ENCODE results near the gene TSPAN17.

Gene TSPAN17

DNA sequence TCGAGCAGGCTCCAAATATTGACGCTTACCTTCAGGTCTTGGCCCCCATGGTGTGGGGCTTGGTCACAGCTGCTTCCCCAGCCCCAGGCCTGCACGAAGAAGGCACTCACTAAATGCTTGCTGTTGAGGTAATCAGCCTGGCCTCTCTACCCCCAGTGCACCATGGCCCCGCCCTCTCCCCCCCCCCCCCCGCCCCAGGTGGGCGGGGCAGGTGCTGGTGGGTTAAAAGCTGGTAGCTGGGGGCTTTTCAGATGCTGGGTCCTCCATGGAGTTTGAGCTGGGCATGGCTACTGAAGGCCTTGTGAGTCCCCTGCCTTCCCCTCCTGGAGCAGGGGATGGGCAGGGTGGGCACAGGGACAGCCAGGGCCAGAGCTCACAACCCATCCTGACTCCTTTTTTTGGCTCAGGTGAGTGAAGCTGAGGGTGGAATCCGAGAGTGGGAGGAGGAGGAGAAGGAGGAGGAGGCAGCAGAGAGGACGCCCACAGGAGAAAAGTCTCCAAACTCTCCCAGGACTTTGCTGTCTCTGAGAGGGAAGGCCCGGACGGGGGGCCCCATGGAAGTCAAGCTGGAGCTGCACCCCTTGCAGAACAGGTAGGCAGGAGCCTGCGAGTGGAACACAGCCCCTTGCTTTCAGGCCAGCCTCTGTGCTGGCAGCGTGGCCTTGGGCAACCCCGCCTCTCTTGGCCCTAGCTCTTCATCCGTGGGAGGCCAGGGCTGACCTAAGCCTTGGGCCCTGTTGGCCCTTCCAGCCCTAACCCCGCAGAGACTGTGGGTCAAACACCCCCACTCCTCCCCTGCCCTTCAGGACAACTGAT, 4.4 kb upstream of the TSPAN17 start:
- FAIRE-seq, result no peak

DNA sequence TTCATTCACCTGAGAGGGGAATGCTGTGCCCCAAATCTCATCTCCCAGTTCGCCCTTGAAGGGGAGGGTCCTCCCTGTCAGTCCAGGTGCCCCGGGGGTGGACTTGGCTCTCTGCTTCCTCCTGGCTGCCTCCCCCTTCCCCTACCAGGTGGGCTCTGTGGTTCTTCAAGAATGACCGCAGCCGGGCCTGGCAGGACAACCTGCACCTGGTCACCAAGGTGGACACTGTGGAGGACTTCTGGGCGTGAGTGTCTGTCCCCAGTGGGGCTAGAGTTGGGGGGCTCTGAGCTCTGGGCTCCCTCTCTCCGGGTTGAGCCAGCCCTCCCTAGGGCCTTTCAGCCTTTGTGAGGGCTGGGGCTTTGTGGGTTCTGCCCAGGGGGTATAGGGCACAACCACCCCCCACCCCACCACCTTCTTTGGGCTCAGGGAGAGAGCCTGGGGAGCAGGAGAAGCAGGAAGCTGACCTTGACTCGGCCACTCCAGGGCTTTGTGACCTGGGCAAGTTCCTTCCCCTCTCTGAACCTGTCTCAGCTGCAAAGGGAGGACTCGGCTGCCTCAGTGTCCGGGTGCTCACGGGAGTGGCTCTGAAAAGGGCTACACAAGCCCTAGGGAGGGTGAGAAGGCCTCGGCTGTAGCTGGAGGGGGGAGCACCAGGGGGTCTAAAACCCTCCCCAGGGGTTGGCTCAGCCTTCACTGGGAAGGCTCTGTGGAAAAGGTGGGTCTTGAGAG, 3.6 kb upstream of the TSPAN17 start:
- FAIRE-seq, result no peak

DNA sequence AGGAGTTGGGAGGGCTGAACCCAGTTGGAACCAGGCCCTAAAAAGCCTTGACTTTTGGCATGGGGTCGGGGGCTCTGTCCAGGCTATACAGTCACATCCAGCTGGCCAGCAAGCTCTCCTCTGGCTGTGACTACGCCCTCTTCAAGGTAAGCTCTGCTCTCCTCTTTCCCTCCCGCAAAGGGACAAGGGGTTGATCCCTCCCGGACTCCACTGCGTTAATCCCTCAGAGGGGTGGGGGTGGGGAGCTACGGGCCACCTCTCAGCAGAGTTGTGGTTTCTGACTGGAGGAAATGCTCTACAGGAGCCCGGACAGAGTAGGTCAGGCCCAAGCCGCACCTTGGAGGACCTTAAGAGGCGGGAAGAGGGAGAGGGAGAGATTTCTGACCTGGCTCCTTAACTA, 3.0 kb upstream of the TSPAN17 start:
- no peak for FAIRE-seq

DNA sequence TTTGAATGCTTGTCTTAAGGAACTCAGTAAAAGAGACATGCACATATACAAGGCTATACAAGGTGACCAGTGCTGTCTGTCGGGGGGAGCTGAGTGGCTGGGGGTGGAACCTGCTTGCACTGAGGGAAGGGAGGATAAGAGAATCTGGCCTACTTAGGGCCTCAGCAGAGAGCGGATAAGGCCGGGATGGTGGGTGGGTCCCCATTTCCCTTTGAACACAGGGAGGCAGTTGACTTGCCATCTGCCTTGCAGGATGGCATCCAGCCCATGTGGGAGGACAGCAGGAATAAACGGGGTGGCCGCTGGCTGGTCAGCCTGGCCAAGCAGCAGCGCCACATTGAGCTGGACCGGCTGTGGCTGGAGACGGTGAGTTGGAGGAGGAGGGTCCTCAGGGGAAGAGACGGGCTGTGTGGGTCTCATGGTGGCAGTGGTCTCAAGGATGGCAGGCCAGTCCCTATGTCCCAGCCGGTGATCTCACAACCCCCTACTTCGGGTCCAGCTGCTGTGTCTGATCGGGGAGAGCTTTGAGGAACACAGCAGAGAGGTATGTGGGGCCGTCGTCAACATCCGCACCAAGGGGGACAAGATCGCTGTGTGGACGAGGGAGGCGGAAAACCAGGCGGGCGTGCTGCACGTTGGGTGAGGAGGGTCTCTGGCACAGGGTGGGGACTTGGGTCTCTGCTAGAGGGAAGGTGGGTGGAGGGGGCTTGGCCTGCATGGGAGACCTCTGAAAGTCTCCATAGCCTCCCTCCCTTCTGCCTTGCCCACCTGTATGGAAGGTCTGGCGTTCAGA, 2.2 kb upstream of the TSPAN17 start:
- no peak for FAIRE-seq

DNA sequence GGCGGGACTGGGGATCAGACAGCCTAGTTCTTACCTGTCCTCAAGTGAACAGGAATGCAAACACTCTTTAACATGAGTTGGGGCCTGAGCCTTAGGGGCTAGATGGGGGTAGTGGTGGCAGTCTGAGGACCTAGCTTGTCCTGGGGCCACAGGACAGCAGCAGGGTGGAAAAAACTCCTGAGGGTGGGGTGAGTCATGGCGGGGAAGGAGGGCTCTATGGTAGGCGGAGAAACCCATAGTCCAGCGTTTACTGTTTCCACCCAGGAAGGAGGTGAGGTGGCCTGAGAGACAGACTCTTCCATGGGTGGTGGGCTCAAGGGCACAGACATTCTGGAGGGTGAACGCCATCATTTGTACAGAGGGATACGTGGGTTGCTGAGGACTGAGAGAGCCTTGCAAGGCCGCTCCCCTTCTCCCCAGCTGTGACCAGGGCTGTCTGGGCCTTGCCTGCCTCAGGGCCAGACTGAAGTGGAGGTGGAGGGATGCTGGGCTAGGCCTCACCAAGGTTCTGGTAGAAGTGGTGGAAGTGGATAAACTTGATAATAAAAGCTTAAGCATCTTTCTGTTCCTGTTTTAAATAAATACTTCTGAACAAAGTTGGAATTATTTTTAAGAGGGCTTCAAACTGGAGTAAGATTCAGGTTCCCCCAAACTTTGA, 1.1 kb upstream of the TSPAN17 start:
- no peak for FAIRE-seq

DNA sequence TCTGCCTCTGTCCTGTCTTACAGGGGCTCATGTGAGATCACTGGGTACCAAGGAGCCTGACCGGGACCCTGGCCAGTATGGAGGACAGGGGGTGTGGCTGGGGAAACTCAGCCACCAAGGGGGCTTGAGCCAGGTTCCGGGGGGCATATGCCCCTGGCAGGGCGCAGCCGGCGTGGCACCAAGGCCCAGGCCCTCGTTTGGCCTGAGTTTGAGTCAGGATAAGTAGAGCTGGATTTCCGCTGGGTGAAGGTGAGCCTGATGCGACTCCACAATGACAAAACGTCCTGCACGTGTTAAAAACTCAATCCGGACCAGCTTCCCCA, 616 bp upstream of the TSPAN17 start:
- no peak for FAIRE-seq

DNA sequence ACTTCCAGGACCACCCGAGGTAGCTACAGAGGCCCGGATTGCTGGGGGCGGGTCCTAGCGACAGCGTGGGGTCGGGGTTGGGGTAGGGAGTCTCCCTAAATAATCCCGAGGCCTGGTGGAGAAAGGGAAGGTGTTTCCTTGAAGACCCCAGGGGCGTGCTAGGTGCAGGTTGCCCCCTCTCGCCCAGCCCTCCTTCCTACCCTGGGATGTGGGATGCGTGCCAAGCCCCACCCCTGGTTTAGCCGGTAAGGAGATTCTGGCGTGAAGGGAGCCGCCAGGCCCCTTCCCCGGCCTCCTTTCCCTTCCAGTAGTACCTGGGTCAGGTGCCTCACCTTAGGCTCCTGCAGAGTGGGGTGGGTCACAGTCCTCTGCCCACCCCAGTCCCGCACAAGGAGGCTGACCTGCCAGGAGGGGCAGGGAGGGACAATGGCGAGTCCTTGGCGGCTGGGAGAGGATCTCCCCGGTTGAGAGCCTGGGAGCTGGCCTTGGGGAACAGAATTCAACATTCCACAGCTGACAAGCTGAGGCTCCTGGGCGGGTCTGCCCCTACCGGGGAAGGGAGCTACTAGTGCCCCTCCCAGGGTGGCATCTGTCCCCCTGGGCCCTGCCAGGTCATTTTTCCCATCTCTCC, 674 bp downstream of the TSPAN17 start:
- FAIRE-seq, result no peak

DNA sequence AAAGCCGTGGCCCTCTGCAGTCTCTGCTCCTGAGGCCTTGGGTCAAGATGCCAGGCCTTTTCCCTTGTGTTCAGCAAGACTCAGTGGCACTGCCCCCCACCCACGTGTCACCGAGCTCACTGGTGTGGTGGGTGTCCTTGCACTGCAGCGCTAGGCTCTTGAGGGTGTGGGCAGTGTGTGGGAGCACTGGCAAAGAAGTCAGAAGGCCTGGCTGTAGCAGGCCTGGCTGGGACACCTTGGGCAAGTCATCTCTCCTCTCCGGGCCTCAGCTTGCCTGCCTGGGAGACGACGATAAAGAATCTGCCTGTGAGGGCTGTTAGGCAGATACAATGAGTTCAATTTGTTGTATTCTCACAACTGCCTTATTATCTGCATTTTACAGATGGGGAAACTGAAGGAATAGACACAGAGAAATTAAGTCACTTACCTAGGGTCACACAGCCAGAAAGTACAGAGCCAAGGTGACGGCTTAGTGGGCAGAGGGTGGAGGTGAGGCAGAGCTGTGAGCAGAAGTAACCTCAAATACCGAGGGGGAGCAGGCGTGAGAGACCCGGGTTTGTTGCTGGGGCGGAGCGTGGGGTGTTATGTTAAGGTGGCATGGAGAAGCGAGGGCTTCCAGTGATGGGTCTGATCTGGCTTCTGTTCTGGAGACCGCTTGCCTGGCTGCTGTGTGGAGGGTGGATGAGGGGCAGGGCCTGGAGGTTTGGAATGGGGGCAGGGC, 1.4 kb downstream of the TSPAN17 start:
- no peak for FAIRE-seq

DNA sequence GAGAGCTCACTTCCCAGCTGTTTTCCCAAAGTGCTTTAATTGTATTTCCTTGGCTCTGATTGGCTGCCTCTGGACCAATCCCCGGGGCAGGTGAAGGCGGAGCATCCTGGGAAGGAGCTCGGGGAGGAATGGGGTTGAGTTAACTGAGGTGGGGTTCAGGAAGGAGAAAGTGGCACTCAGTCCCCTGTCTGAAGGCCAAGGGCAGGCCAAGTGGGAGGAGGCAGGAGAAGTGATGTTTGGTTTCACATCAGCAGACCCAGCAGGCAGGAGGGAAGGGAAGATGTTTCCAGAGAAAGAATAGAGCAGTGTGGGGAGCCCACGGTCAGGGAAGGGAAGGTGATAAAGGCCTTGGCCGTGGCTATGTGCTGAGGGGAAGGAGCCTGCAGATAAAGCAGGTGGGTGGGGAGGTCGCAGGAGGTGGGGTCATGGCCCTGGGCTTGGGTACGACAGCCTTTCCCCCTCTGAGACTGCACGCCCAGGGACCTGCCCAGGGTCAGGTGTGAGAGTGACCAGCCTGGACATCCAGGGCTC, 3.1 kb downstream of the TSPAN17 start:
- no peak for FAIRE-seq

DNA sequence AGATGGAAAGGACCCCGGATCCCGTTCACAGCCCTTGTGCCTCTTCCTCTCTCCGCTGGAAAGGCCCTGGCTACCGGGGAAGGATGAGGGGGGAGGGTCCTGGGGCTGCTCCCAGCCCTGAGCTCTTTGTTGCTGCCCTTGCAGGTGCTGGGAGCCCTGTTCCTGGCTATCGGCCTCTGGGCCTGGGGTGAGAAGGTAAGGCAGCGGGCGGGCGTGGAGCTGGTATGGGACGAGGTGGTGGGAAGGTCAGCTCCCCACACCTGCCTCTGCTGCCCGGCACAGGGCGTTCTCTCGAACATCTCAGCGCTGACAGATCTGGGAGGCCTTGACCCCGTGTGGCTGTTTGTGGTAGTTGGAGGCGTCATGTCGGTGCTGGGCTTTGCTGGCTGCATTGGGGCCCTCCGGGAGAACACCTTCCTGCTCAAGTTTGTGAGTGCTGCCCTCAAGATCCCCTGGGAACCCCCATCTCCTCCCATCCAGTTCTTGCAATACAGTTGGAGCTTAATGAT, 4.2 kb downstream of the TSPAN17 start:
- FAIRE-seq, result no peak

DNA sequence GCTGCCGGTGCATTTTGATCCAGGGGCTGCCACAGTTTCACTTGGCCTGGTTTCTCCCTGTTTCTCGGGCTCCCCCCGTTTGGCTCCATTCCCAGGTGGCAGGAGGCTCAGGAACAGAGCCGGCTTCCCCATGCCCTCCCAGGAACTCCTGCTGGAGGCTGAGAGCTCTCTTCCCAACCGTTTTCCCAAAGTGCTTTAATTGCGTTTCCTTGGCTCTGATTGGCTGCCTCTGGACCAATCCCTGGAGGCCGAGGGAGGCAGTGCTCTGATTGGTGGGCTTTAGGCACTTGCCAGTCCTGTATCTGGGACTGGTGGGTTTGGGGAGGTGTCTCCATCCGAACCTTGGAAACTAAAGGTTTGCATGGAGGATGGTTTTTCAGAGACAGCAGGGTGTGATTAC, 4.9 kb downstream of the TSPAN17 start:
- no peak for FAIRE-seq

DNA sequence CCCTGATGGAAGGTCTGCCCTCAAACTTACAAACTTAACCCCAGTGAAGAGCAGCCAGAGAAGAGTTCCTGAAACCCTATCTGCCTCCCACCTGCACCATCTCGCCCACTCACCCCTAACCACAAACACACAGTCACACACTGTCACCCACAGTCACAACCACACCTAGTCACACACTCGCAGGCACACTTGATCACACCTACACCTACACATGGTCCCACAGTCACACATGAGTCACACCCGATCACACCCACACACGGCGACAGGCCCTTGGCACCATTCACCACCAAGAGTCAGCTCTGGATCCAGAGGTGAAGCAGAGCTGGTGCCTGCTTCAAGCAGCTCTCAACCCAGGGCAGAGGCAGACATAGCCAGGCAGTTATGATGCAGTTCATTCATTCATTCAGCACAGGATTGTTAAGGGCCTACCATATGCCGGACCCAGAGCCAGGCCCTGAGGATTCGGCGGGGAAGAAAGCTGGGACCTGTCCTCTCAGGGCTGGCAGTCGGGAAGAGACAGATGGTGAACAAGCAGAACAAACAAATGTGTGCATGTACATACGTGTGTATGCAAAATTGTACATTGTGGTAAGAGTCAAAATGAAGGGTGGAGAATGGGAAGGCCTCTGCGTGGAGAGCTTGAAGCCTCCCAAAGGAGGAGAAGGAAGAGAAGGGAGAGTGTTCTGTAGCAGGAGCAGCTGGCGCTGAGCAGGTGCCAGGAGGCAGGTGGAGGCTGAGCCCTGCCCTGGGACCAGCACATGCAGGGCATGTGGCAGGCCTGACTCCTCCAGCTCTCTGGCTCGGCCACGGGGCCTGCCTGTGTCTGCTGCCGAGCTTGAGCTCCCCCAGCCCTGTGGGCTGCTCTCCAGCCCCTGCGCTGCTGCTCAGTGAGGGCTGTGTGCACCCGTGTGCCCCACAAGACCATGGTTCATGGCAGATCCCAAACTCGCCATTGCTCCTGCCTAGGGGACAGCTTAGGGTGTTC, 6.4 kb downstream of the TSPAN17 start:
- FAIRE-seq, result no peak

DNA sequence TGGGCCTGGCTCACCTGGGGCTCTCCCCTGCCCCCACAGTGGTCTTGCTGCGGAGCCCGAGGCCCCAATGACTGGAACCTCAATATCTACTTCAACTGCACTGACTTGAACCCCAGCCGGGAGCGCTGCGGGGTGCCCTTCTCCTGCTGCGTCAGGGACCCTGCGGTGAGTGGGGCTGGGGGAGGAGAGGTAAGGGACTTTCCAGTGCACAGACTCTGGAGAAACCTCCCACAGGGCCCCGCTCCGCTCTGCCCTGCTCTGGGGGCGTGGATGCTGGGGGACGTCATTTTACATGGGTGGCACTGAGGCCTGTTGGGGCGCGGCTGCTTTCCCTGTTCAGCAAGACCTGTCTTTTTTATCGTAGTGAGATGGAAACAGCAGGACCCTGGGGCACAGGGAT, 7.6 kb downstream of the TSPAN17 start:
- FAIRE-seq, result no peak

DNA sequence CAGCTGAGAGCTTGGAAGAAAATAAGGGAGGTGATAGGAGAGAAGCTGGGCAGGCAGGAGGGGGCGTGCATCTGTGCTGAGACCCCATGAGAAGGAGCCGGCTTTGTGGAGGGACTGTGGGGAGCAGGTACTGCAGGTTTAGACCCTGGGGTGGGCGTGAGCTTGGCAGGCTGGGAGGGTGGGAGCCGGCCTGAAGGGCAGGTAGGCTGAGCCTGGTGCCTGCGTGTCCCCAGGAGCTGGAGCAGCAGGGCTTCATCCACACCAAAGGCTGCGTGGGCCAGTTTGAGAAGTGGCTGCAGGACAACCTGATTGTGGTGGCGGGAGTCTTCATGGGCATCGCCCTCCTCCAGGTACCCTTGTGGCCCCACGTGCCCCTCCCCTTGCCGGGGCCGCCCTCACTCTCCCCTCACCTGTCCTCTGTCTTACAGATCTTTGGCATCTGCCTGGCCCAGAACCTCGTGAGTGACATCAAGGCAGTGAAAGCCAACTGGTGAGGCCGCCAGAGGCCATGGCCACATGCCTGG, 9.2 kb downstream of the TSPAN17 start:
- FAIRE-seq, result no peak

DNA sequence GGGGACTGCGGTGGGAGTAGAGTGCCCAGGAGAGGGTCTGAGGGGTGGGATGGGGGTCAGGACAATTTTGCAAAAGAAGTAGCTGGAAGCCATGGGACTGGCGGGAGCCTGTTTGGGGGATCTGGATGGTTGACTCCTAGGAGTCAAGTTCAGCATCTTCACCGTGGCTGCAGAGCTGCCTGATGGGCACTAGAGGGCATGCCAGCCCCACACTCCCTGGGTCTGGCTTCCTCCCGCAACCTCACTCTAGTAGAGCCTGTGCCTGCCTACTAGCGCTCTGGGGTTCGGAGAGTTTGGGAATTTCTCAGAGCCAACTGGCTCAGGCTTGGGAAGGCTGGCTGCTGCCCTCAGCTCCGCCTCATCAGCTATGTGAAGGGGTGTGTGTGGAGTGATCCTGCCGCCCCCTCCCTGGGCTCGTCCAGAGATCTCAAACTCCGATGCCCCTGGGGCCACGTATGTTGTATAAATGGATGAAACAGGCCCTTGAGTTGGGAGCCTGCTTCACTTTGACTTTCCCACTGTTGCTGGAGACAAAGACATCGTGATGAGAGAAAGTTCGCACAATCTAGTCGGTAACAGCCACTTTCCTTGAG, 10.8 kb downstream of the TSPAN17 start:
- FAIRE-seq, result no peak

DNA sequence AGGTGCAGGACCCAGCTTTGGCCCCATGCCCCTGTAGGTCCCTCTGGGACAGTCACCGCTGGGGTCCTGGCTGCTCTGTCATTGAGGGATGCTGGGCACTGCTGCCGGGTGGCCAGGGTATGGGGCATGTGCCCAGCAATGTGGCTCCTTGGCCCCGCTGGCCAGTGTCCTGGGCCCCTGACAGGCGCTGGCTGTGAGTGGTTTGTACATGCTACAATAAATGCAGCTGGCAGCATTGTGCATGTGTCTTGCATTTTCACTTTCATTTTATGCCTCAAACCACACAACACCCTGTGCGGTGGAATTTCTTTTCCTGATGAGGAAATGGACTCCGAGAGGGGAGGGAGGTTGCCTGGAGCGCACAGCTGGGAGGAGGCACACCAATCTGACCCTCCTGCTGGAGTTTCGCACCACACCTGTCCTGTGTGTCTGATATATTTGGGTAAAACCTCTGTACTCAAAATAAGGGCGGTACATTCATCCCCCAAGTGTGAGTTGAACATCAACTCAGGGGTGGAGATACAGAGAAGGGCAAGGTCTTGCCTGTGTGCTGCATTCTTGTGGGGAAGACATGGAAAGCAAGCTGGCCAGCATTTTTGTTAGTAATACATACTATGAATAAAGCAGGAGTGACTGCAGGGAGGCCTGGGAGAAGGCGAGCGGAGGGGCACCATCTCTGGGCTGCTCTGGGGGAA, 11.7 kb downstream of the TSPAN17 start:
- FAIRE-seq, result no peak

DNA sequence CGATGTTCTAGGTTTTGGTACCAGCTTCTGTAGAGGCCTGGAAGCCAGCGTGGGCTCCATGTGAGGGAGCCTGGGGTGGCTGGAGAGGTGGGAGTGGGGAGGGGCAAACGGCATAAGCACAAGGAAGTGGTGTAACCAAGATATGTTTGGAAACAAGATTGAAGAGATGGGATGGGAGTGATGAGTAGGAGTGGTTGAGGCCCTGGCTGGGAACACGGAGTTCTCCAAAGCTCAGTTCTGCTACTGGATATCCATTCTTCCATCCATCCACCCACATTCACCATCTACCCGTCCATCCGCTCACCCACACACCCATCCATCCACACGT, 12.2 kb downstream of the TSPAN17 start:
- FAIRE-seq, result no peak

DNA sequence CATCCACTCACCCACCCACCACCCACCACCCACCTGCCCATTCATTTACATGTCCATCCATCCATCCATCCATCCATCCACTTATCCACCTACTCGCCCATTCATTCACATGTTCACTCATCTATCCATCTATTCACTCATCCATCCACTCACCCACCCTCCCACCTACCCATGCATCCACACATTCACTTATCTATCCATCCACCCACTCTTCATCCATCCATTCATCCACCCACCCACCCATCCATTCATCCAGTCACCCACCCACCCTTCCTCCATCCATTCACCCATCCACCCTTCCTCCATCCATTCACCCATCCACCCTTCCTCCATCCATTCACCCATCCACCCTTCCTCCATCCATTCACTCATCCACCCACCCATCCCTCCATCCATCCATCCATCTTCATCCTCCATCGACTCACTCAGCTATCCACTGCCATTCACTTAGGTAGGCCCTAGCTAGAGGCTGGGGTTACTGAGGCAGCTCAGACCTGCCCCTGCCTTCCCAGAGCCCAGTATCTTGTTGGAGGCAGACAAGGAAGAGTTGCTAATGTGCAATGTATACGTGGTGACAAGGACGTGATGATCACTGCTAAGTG, 12.7 kb downstream of the TSPAN17 start:
- no peak for FAIRE-seq

DNA sequence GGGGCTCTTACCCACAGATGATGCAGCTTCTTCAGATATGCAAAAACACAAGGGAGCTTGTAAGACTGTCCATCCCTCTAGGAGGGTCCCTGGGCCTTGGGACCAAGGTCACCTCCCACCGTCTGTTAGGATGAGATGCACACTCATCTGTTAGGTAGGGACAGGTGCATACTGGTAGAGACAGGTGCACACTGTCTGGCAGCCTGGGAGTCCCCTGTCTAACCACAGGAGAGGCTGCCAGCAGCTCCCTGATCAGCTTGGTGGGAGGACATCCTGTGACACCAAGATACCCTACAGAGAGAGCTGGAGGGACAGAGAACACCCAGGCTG, 13.2 kb downstream of the TSPAN17 start:
- FAIRE-seq, result no peak

Measured in colon (tissue), 2 donors.